A673 (cell line): Measurements from ENCODE around the gene CSNK1G3. TPM values are rescaled to one million over a fixed set of nuclear protein-coding genes. Genes with fewer than 3 reads are reported as not detected.

Experiments used
- BruUV-seq: library from RNA; stranded (reverse); fragments of 400-500 nt; replicated peaks from 2 replicates; lab custom pipeline; 2021; lab: Mats Ljungman, UMichigan
- CTCF ChIA-PET: fragments of 300-600 bp; sonication (Branson Sonifier 250); formaldehyde crosslinking; loops from one replicate; lab custom pipeline; 2022; ENCODE audit warnings: antibody characterized with exemption; lab: Charles Lee
- POLR2A ChIA-PET: fragments of 300-600 bp; sonication (Branson Sonifier 250); formaldehyde crosslinking; loops from one replicate; lab custom pipeline; 2022; ENCODE audit warnings: antibody characterized with exemption; ENCODE audit not compliant: low non-redundant PET; lab: Charles Lee
- DNase-seq: peaks from one replicate; pipeline ENCODE4 v3.0.0-alpha.2; 2015; ENCODE audit warnings: low spot score
- H3K27ac ChIP-seq: fragments of 200-600 bp; sonication (generic); 2 replicates; pipeline ENCODE4 v1.5.1; 2016; ENCODE audit warnings: mixed run types, low read depth, mild to moderate bottlenecking, mixed read lengths, antibody characterized with exemption, low read length; ENCODE audit not compliant: poor library complexity, severe bottlenecking
- H3K27me3 ChIP-seq: fragments of 200-600 bp; sonication (generic); replicated peaks from 2 replicates; pipeline ENCODE4 v1.6.1; 2017; ENCODE audit warnings: mixed run types, low read depth, mild to moderate bottlenecking, mixed read lengths, antibody characterized with exemption, low read length; ENCODE audit not compliant: insufficient read depth, poor library complexity
- H3K36me3 ChIP-seq: fragments of 200-600 bp; sonication (generic); 2 replicates; pipeline ENCODE4 v1.6.1; 2016; ENCODE audit warnings: mixed run types, mild to moderate bottlenecking, mixed read lengths, antibody characterized with exemption, low read length; ENCODE audit not compliant: insufficient read depth, poor library complexity, severe bottlenecking
- H3K4me1 ChIP-seq: fragments of 200-600 bp; sonication (generic); 2 replicates; pipeline ENCODE4 v1.6.1; 2017; ENCODE audit warnings: mixed run types, mild to moderate bottlenecking, mixed read lengths, antibody characterized with exemption, low read length; ENCODE audit not compliant: insufficient read depth, poor library complexity, severe bottlenecking
- H3K4me3 ChIP-seq: fragments of 200-600 bp; sonication (generic); 2 replicates; pipeline ENCODE4 v1.5.1; 2016; ENCODE audit warnings: low read depth, mixed run types, mild to moderate bottlenecking, mixed read lengths, low read length; ENCODE audit not compliant: poor library complexity, severe bottlenecking
- H3K9me3 ChIP-seq: fragments of 200-600 bp; sonication (generic); 2 replicates; pipeline ENCODE4 v1.6.1; 2016; ENCODE audit warnings: mixed run types, low read depth, mild to moderate bottlenecking, mixed read lengths, antibody characterized with exemption, low read length; ENCODE audit not compliant: poor library complexity, severe bottlenecking
- EZH2 ChIP-seq: fragments of 200-600 bp; sonication (generic); IDR thresholded peaks from 2 replicates; pipeline ENCODE4 v1.6.1; 2017; ENCODE audit warnings: borderline replicate concordance, low read depth, mild to moderate bottlenecking, mixed read lengths, antibody characterized with exemption, low read length; ENCODE audit not compliant: poor library complexity, severe bottlenecking
- intact Hi-C: fragments of 100-400 bp; cut with micrococcal nuclease; formaldehyde crosslinking; loops from one replicate; pipeline ENCODE4 v1.10.0; 2022; ENCODE audit not compliant: unreplicated experiment
- total RNA-seq: library from RNA; stranded (reverse); gene quantifications from 2 replicates; pipeline ENCODE4 v1.2.3, GENCODE V29; 2021
- TF ChIP-seq, protein P1 (sequence below): fragments of 300-800, 200-600 bp; sonication (generic); conservative IDR thresholded peaks from 2 replicates; pipeline ENCODE4 v1.5.1; 2017; ENCODE audit warnings: low read depth, mild to moderate bottlenecking, antibody characterized with exemption, low read length, moderate library complexity, mixed read lengths

CSNK1G3 gene
- total RNA-seq, 1 experiment from 2014 or later: 42.1 TPM

DNA sequence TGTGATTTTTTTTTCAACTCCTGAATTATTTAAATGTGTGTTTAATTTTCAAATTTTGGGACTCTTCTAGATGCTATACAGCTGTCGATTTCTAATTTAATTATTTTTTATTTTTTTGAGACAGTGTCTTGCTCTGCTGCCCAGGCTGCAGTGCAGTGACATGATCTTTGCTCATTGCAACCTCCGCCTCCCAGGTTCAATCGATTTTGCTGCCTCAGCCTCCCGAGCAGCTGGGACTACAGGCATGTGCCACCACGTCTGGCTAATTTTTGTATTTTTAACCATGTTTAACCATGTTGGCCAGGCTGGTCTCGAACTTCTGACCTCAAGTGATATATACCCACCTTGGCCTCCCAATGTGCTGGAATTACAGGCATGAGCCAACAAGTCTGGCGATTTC lies 28.6 kb downstream of the CSNK1G3 start:
- Histone ChIP-seq H3K4me3 (no peak overlapping the region), H3K9me3 (no peaks in the 10 kb centered on the region), H3K4me1 (peaks cover 25% of the 10 kb centered on the region), H3K27ac (no peak overlapping the region), H3K36me3 (no peaks in the 10 kb centered on the region), H3K27me3 (no peaks in the 10 kb centered on the region)
- intact Hi-C loops: no loop called here
- ChIA-PET CTCF (no interaction called here), POLR2A (no interaction called here)
- BruUV-seq: no TSS peak
- DNase-seq: no peak
- TF ChIP-seq, protein P1, sequence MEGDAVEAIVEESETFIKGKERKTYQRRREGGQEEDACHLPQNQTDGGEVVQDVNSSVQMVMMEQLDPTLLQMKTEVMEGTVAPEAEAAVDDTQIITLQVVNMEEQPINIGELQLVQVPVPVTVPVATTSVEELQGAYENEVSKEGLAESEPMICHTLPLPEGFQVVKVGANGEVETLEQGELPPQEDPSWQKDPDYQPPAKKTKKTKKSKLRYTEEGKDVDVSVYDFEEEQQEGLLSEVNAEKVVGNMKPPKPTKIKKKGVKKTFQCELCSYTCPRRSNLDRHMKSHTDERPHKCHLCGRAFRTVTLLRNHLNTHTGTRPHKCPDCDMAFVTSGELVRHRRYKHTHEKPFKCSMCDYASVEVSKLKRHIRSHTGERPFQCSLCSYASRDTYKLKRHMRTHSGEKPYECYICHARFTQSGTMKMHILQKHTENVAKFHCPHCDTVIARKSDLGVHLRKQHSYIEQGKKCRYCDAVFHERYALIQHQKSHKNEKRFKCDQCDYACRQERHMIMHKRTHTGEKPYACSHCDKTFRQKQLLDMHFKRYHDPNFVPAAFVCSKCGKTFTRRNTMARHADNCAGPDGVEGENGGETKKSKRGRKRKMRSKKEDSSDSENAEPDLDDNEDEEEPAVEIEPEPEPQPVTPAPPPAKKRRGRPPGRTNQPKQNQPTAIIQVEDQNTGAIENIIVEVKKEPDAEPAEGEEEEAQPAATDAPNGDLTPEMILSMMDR: no peak
- no peak for TF ChIP-seq EZH2

DNA sequence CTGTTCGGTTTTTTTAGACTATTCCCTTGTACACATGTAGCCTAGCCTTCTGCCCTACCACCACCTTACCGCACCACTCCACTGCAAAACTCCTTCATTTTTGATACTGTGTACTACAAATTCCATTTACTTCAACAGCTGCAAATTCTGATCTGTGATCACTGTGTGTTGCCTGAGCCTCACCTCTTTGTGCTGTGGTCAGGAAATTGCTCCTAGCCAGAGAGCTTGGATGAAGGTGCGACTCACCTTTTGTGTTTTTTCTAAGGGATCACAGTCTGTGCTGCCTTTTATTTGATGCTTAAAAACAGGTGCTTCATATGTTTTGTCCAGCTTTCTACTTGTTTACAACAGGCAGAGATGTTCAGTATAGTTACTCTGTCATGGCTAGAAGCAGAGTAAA lies 31.5 kb downstream of the CSNK1G3 start:
- intact Hi-C loops: no loop called here
- ChIA-PET CTCF (interaction anchor here (0.7 to 0.9 kb wide), 2 partner anchors 10 to 155 kb away, joined by 3 to 4 read pairs; no protein-coding TSS in a partner anchor), POLR2A (no interaction called here)

DNA sequence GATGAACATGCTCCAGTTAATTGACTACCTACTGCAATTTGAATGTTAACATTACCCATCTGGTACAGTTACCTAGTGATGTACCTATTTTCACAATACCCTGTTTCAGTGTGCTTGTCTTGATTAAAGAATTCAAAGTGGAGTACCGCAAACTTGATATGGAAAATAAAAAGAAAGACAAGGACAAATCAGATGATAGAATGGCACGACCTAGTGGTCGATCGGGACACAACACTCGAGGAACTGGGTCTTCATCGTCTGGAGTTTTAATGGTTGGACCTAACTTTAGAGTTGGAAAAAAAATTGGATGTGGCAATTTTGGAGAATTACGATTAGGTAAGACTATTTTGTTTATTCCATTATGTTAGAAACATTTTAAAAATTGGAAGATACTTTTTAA lies 33.5 kb downstream of the CSNK1G3 start:
- TF ChIP-seq, protein P1: peak; percentile 78
- TF ChIP-seq EZH2: no peak
- no peaks in the 10 kb centered on the region for H3K4me1 ChIP-seq
- H3K9me3 ChIP-seq: no peaks in the 10 kb centered on the region
- no peaks in the 10 kb centered on the region for H3K36me3 ChIP-seq
- no peak overlapping the region for H3K27ac ChIP-seq
- peak; percentile 61 for DNase-seq
- CTCF ChIA-PET: no interaction called here
- intact Hi-C loops: loop anchor here (1.0 to 5.0 kb wide), 2 partner anchors 122 to 178 kb away; partner anchors contain the start of gene CEP120
- no TSS peak for BruUV-seq
- no peaks in the 10 kb centered on the region for H3K27me3 ChIP-seq
- no peak overlapping the region for H3K4me3 ChIP-seq
- POLR2A ChIA-PET: no interaction called here

More for the DNA sequence above, 31.5 kb downstream of the CSNK1G3 start:
- Histone ChIP-seq H3K27ac (no peak overlapping the region), H3K4me3 (no peak overlapping the region), H3K9me3 (no peaks in the 10 kb centered on the region), H3K4me1 (peaks cover 16% of the 10 kb centered on the region), H3K27me3 (no peaks in the 10 kb centered on the region), H3K36me3 (no peaks in the 10 kb centered on the region)
- TF ChIP-seq, protein P1: no peak
- no peak for TF ChIP-seq EZH2
- DNase-seq: no peak
- BruUV-seq: no TSS peak
